K562 (cell line): Measurements from ENCODE around the gene PCP2. TPM values are rescaled to one million over a fixed set of nuclear protein-coding genes. Genes with fewer than 3 reads are reported as not detected.

Experiments used
- CCAR2 ChIP-seq: fragments of 200-400 bp; formaldehyde crosslinking; IDR thresholded peaks from 2 replicates; pipeline ENCODE4 v1.6.1; 2017; ENCODE audit warnings: mild to moderate bottlenecking, low read depth, low read length
- COPS2 ChIP-seq: fragments of 450-650 bp; conservative IDR thresholded peaks from 2 replicates; pipeline ENCODE4 v1.6.1; 2016; ENCODE audit warnings: mild to moderate bottlenecking, moderate library complexity
- HCFC1 ChIP-seq: IDR thresholded peaks from 2 replicates; pipeline ENCODE4 v1.6.1; 2012; ENCODE audit warnings: low read depth, low read length, improper control_type of control experiment
- HDAC2 ChIP-seq: fragments of 450-650 bp; IDR thresholded peaks from 2 replicates; pipeline ENCODE4 v1.6.1; 2016; ENCODE audit warnings: mild to moderate bottlenecking
- IRF9 ChIP-seq: fragments of 450-650 bp; IDR thresholded peaks from 2 replicates; pipeline ENCODE4 v1.6.1; 2016; ENCODE audit warnings: missing biosample characterization, missing genetic modification characterization
- MEIS2 ChIP-seq: fragments of 450-650 bp; IDR thresholded peaks from 2 replicates; pipeline ENCODE4 v1.6.1; 2014; ENCODE audit warnings: mild to moderate bottlenecking; ENCODE audit not compliant: partially characterized antibody
- NCOA2 ChIP-seq, 2 experiments: fragments of 450-650 bp; IDR thresholded peaks; 2 replicates each; pipeline ENCODE4 v1.6.1; 2018; ENCODE audit warnings: mild to moderate bottlenecking in 2 of 2, moderate library complexity in 1 of 2; ENCODE audit not compliant: partially characterized antibody in 2 of 2
- NCOA4 ChIP-seq: fragments of 450-650 bp; IDR thresholded peaks from 2 replicates; pipeline ENCODE4 v1.6.1; 2018; ENCODE audit warnings: mild to moderate bottlenecking; ENCODE audit not compliant: partially characterized antibody
- PRPF4 ChIP-seq: fragments of 200-400 bp; formaldehyde crosslinking; IDR thresholded peaks from one replicate; pipeline ENCODE4 v1.6.1; 2017; ENCODE audit warnings: low read length, low read depth, mild to moderate bottlenecking; ENCODE audit not compliant: insufficient read depth, poor library complexity, severe bottlenecking
- SOX6 ChIP-seq: fragments of 450-650 bp; IDR thresholded peaks from 2 replicates; pipeline ENCODE4 v1.6.1; 2014; ENCODE audit warnings: mild to moderate bottlenecking
- TAL1 ChIP-seq: fragments of 450-650 bp; IDR thresholded peaks from 2 replicates; pipeline ENCODE4 v1.6.1; 2016; ENCODE audit warnings: mild to moderate bottlenecking
- ZBTB1 ChIP-seq: sonication (generic); formaldehyde crosslinking; IDR thresholded peaks from 2 replicates; pipeline ENCODE4 v1.8.1; 2023; ENCODE audit warnings: missing genetic modification reagents, low read depth, mild to moderate bottlenecking, borderline replicate concordance
- ZNF384 ChIP-seq: IDR thresholded peaks from 2 replicates; pipeline ENCODE4 v1.6.1; 2012; ENCODE audit warnings: low read depth, low read length, improper control_type of control experiment
- ZNF407 ChIP-seq: fragments of 450-650 bp; IDR thresholded peaks from 2 replicates; pipeline ENCODE4 v1.6.1; 2016; ENCODE audit warnings: low read depth
- ZNF766 ChIP-seq: fragments of 200-800 bp; sonication (Bioruptor generic); conservative IDR thresholded peaks from 2 replicates; pipeline ENCODE4 v1.6.1; 2016; ENCODE audit warnings: missing genetic modification characterization, missing compliant biosample characterization
- polyA plus RNA-seq, 8 experiments: library from polyadenylated mRNA; depleted of rRNA in 4 of 8; stranded (reverse) in 5 of 8; unstranded in 3 of 8; fragments of >200 nt; fragmentation: Nextera tagmentation in 2 of 8; fragmentation: Illumina TruSeq in 1 of 8; extraction: Ambion mirVana in 2 of 8; extraction: Trizol in 1 of 8; gene quantifications; 2 replicates each; pipeline versions ENCODE4 v1.2.1 to v1.2.3, GENCODE V29; 2011 to 2014; ENCODE audit warnings: inconsistent platforms in 1 of 8, missing spikeins in 1 of 8
- total RNA-seq, 7 experiments: library from RNA; depleted of rRNA in 6 of 7; stranded (reverse); fragments of >200 nt in 6 of 7; fragmentation: Illumina TruSeq in 2 of 7; extraction: Trizol in 2 of 7; gene quantifications; 2 replicates each; pipeline versions ENCODE4 v1.2.1 to v1.2.3, GENCODE V29; 2011 to 2021; ENCODE audit warnings: low replicate concordance in 1 of 7
- TF ChIP-seq, protein P1 (sequence below): fragments of 450-650 bp; IDR thresholded peaks from 2 replicates; pipeline ENCODE4 v1.7.0; 2016; ENCODE audit warnings: borderline replicate concordance

The PCP2 gene
- total and polyA plus RNA-seq, 9 of the 15 experiments (the other 6 are each of a cell fraction or from before 2014, with no cell fraction given): 0.17 to 1.3 (median 0.49) TPM; not detected in 3

DNA sequence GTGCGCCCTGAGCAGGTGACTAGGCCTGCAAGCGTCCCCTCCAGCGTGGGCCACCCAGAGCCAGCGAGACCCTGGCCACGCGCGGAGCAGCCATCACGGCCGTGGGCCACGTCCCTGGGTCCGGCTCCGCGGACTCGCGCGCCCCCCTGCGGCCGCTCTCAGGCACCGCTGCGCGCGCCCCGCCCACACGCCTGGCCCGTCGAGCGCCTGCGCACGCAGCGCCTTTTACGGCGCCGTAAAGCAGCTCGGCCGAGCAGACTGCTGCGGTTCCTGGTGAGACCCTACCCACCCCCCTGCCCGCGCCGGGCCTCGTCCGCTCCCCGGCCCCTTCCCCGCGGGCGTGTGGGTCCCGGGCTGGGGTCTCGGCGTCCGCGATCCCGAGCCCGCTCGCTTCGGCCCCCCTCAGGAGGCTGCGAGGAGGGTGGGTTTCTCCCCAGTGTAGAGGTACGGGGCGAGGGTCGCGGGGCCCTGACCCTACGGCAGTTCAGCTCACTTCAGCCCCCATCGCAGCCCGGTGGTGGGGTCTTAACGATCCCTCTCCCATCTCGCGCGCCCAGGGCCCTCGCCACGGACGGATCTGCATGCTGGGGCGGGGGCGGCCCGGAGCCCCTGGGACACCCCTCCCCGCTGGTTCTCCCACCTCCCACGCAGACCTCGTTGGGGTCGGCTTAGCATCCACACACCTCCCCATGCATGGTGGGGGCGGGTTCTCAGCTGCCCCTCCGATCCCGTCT is 47.3 kb upstream of the PCP2 start, which contains the start of gene TRAPPC5 (continued):
- TF ChIP-seq ZNF407: no peak
- 0 out of 2 replicates have a peak, but pooled peaks have one; percentile 31 for TF ChIP-seq ZBTB1 (CRISPR knock-in tag)
- TF ChIP-seq COPS2: no peak
- TF ChIP-seq NCOA2 (IDR thresholded peaks at IDR 0.05; ENCODE audit: partially characterized antibody in 2 of 2): no peak
- TF ChIP-seq, protein P1, sequence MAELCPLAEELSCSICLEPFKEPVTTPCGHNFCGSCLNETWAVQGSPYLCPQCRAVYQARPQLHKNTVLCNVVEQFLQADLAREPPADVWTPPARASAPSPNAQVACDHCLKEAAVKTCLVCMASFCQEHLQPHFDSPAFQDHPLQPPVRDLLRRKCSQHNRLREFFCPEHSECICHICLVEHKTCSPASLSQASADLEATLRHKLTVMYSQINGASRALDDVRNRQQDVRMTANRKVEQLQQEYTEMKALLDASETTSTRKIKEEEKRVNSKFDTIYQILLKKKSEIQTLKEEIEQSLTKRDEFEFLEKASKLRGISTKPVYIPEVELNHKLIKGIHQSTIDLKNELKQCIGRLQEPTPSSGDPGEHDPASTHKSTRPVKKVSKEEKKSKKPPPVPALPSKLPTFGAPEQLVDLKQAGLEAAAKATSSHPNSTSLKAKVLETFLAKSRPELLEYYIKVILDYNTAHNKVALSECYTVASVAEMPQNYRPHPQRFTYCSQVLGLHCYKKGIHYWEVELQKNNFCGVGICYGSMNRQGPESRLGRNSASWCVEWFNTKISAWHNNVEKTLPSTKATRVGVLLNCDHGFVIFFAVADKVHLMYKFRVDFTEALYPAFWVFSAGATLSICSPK: no peak
- no peak for TF ChIP-seq NCOA4
- TF ChIP-seq IRF9: no peak
- TF ChIP-seq PRPF4: no peak
- TF ChIP-seq CCAR2: no peak
- no peak for TF ChIP-seq HDAC2
- no peak for TF ChIP-seq ZNF384
- TF ChIP-seq MEIS2: peak; percentile 80
- TF ChIP-seq ZNF766 (CRISPR knock-in tag): no peak
- TF ChIP-seq SOX6: no peak
- TF ChIP-seq TAL1: no peak
- peak; percentile 35; the same call in 1 of the 2 replicates for TF ChIP-seq HCFC1
